Suprapubic skin (tissue), 4 donors: ENCODE results near the gene C5orf47.

ENCODE experiments used
- CTCF ChIP-seq, 2 donors: fragments of 200-600 bp in 1 of 2; fragments of 450-650 bp in 1 of 2; sonication (generic) in 1 of 2; IDR thresholded peaks; one replicate each; pipeline ENCODE4 v1.5.1; 2016 to 2019; ENCODE audit warnings: antibody characterized with exemption in 2 of 2, mild to moderate bottlenecking in 1 of 2, moderate library complexity in 1 of 2
- EP300 ChIP-seq: sonication (generic); formaldehyde crosslinking; IDR thresholded peaks from one replicate; pipeline ENCODE4 v1.6.1; 2017; ENCODE audit warnings: antibody characterized with exemption
- POLR2A ChIP-seq, 2 donors: fragments of 450-650 bp; IDR thresholded peaks; one replicate each; pipeline ENCODE4 v1.6.1; 2017; ENCODE audit warnings: antibody characterized with exemption in 2 of 2, mild to moderate bottlenecking in 2 of 2, moderate library complexity in 2 of 2
- POLR2AphosphoS5 ChIP-seq, 3 donors: sonication (generic); formaldehyde crosslinking; IDR thresholded peaks; one replicate each; pipeline ENCODE4 v1.6.1; 2017; ENCODE audit warnings: antibody characterized with exemption in 3 of 3

DNA sequence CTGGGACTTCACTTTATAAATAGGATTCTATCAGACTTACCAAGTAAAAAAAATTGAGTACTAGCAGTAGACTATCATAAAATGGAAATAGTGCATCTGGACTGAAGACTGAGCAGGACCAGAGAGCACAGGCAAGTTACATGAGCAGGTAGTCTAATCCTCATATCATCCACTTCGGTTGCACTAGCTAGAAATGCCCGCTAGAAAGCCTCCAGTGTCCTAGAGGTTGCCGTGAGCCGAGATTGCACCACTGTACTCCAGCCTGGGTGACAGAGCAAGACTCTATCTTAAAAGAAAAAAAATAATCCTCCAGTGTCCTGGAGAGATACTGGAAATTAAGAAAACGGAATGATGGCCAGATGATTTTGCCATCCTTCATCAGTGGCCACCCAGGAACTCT, 20.0 kb downstream of the C5orf47 start:
- TF ChIP-seq CTCF (IDR thresholded peaks at IDR 0.05), result no peak
- no peak for TF ChIP-seq EP300
- no peak for TF ChIP-seq POLR2A (IDR thresholded peaks at IDR 0.05)
- TF ChIP-seq POLR2AphosphoS5 (IDR thresholded peaks at IDR 0.05), result no peak
